Astrocyte (in vitro differentiated cells and primary cell): ENCODE data around the gene CCNB1IP1.

Experiments
- CTCF ChIP-seq: IDR thresholded peaks from 2 replicates; pipeline ENCODE4 v1.5.1; 2011; ENCODE audit warnings: low read depth, mild to moderate bottlenecking, inconsistent platforms, low read length, moderate library complexity; ENCODE audit not compliant: insufficient read depth
- EZH2 ChIP-seq: IDR thresholded peaks from 2 replicates; pipeline ENCODE4 v1.6.1; 2012; ENCODE audit warnings: mild to moderate bottlenecking, low read length, inconsistent platforms; ENCODE audit not compliant: insufficient read depth

GRCh38 chr14:20331053-20331613 lies 1.9 kb downstream of the CCNB1IP1 start:
- TF ChIP-seq EZH2 (no peak), CTCF (no peak)
